Spleen (tissue), 11 donors: ENCODE measurements around the gene MSH3. TPM values are rescaled to one million over a fixed set of nuclear protein-coding genes. Genes with fewer than 3 reads are reported as not detected.

Experiments
- DNase-seq: peaks from one replicate; pipeline ENCODE4 v3.0.0-alpha.2; 2020
- H3K27ac ChIP-seq, 8 donors: fragments of 200-600 bp; sonication (generic) in 7 of 8; 1 replicate in 4 of 8; 2 replicates in 4 of 8; pipeline versions ENCODE4 v1.5.0 to v1.8.0; 2016 to 2021; ENCODE audit warnings: inconsistent platforms in 4 of 8, mild to moderate bottlenecking in 4 of 8, moderate library complexity in 1 of 8
- H3K27me3 ChIP-seq, 7 donors: fragments of 200-600 bp; sonication (generic) in 6 of 7; replicated peaks in 1 of 7; 1 replicate in 4 of 7; 2 replicates in 3 of 7; pipeline versions ENCODE4 v1.5.0 to v1.8.0; 2016 to 2021; ENCODE audit warnings: inconsistent platforms in 3 of 7, mild to moderate bottlenecking in 1 of 7
- H3K36me3 ChIP-seq, 6 donors: fragments of 200-600 bp; sonication (generic) in 5 of 6; 1 replicate in 4 of 6; 2 replicates in 2 of 6; pipeline versions ENCODE4 v1.5.0 to v1.8.0; 2016 to 2021; ENCODE audit warnings: inconsistent platforms in 2 of 6
- H3K4me1 ChIP-seq, 6 donors: fragments of 200-600 bp; sonication (generic) in 5 of 6; 1 replicate in 3 of 6; 2 replicates in 3 of 6; pipeline versions ENCODE4 v1.5.0 to v1.8.0; 2016 to 2021; ENCODE audit warnings: inconsistent platforms in 3 of 6
- H3K4me3 ChIP-seq, 8 donors: fragments of 200-600 bp; sonication (generic) in 7 of 8; 1 replicate in 4 of 8; 2 replicates in 4 of 8; pipeline versions ENCODE4 v1.5.0 to v1.8.0; 2016 to 2021; ENCODE audit warnings: inconsistent platforms in 4 of 8, mild to moderate bottlenecking in 4 of 8, moderate library complexity in 2 of 8
- H3K9me3 ChIP-seq, 8 donors: fragments of 200-600 bp; sonication (generic) in 7 of 8; 1 replicate in 4 of 8; 2 replicates in 4 of 8; pipeline versions ENCODE4 v1.5.0 to v1.8.0; 2016 to 2021; ENCODE audit warnings: inconsistent platforms in 4 of 8
- CTCF ChIP-seq, 11 experiments: fragments of 200-600 bp in 7 of 11; fragments of 450-650 bp in 4 of 11; sonication (generic) in 4 of 11; IDR thresholded peaks in 8 of 11; conservative IDR thresholded peaks in 3 of 11; 1 replicate in 7 of 11; 2 replicates in 4 of 11; pipeline versions ENCODE4 v1.4.0 to v1.8.0; 2016 to 2021; ENCODE audit warnings: antibody characterized with exemption in 11 of 11, inconsistent platforms in 4 of 11, mild to moderate bottlenecking in 1 of 11
- POLR2A ChIP-seq, 3 donors: fragments of 450-650 bp; IDR thresholded peaks; one replicate each; pipeline ENCODE4 v1.5.1; 2017; ENCODE audit warnings: antibody characterized with exemption in 3 of 3, mild to moderate bottlenecking in 1 of 3
- POLR2AphosphoS5 ChIP-seq, 3 donors: sonication (generic); formaldehyde crosslinking; IDR thresholded peaks; one replicate each; pipeline ENCODE4 v1.5.1; 2017; ENCODE audit warnings: antibody characterized with exemption in 3 of 3
- WGBS, 5 donors: extraction: QIAGEN DNeasy Blood & Tissue Kit in 3 of 5; methylation state at CpG; one replicate each; pipeline versions ENCODE4 v1.1.5 to v1.1.7; 2013 to 2018; 5-methylcytosine and 5-hydroxymethylcytosine counted together
- intact Hi-C: fragments of 100-400 bp; cut with DNase I; formaldehyde crosslinking; loops from one replicate; pipeline ENCODE4 v1.15.0; 2023; ENCODE audit warnings: low total_unique reads
- polyA plus RNA-seq, 3 donors: library from polyadenylated mRNA; stranded (reverse); fragments of 200-250 nt; gene quantifications; one replicate each; pipeline ENCODE4 v1.2.1, GENCODE V29; 2013
- total RNA-seq, 7 donors: library from RNA; depleted of rRNA in 3 of 7; stranded (reverse); fragments of >200 nt in 3 of 7; fragmentation: NEBNext Ultra II Directional in 4 of 7; extraction: Animal tissue kit (Norgen Biotek cat#: 25700) in 4 of 7; gene quantifications; one replicate each; pipeline versions ENCODE4 v1.1.0 to v1.2.1, GENCODE V29; 2016 to 2021
- donor health status: healthy with polysubstance abuse.
- donor health status: DM: no; HTN: no; CAD: no; lungs with moderate emphysema.
- donor health status: DM: no; HTN: no; CAD: no.
- donor health status: Bipolar disorder and iron deficiency.
- donor health status: healthy.
- donor health status: DM: no; HTN: no; CAD: no.
- donor health status: DM: yes; HTN: yes; CAD: no.

Gene MSH3
- total and polyA plus RNA-seq, 10 donors, result 2.3 to 17.0 (median 14.6) TPM

- Histone ChIP-seq H3K4me1 (peaks cover 0 to 21% (median 0%) of the 10 kb centered on the region in 6 donors), H3K4me3 (no peak overlapping the region), H3K9me3 (no peaks in the 10 kb centered on the region), H3K27me3 (no peaks in the 10 kb centered on the region), H3K36me3 (peaks cover 2 to 90% (median 43%) of the 10 kb centered on the region in 6 donors), H3K27ac (no peak overlapping the region)
- DNase-seq, result peak; percentile 81
- WGBS, 5 donors, result 22 to 42% (median 28%) methylated on average over 7 of the region's 7 CpGs
- intact Hi-C loops, result loop anchor here (10.0 kb wide), 1 partner anchor 187 kb away; the partner anchor contains the start of gene FAM151B
- TF ChIP-seq POLR2A (IDR thresholded peaks at IDR 0.05), result no peak
- TF ChIP-seq CTCF (IDR thresholded peaks at IDR 0.05 in 8 of 11, conservative IDR thresholded peaks at IDR 0.05 in 3 of 11), result peak; percentile 53 to 89 (median 81)
Observed at GRCh38 chr5:80672140-80672736, 17.8 kb downstream of the MSH3 start.

GRCh38 chr5:80676706-80677105, 22.3 kb downstream of the MSH3 start:
- no peaks in the 10 kb centered on the region for H3K27me3 ChIP-seq

GRCh38 chr5:80686757-80687156, 32.3 kb downstream of the MSH3 start:
- no peak for DNase-seq
- H3K4me3 ChIP-seq, result no peak overlapping the region
- intact Hi-C loops, result loop anchor here (10.0 kb wide), 2 partner anchors 418 to 508 kb away; no protein-coding TSS in a partner anchor
- no peaks in the 10 kb centered on the region for H3K27me3 ChIP-seq
- H3K36me3 ChIP-seq, result peaks cover 0 to 41% (median 2%) of the 10 kb centered on the region in 6 donors
- H3K27ac ChIP-seq, result no peak overlapping the region
- TF ChIP-seq CTCF (IDR thresholded peaks at IDR 0.05 in 8 of 11, conservative IDR thresholded peaks at IDR 0.05 in 3 of 11), result peak in 7 of 11 experiments; percentile 16 to 49 (median 34)
- no peak for TF ChIP-seq POLR2AphosphoS5 (IDR thresholded peaks at IDR 0.05)
- TF ChIP-seq POLR2A (IDR thresholded peaks at IDR 0.05), result no peak
- peaks cover 0 to 8% (median 0%) of the 10 kb centered on the region in 6 donors for H3K4me1 ChIP-seq
- no peaks in the 10 kb centered on the region for H3K9me3 ChIP-seq

More at GRCh38 chr5:80676706-80677105, 22.3 kb downstream of the MSH3 start:
- DNase-seq, result no peak
- no peaks in the 10 kb centered on the region for H3K9me3 ChIP-seq
- H3K27ac ChIP-seq, result no peak overlapping the region
- intact Hi-C loops, result loop anchor here (10.0 kb wide), 1 partner anchor 192 kb away; the partner anchor contains the start of gene FAM151B
- 83 to 94% (median 84%) methylated on average over 6 of the region's 6 CpGs for WGBS, 5 donors
- peaks cover 0 to 9% (median 0%) of the 10 kb centered on the region in 6 donors for H3K4me1 ChIP-seq
- no peak for TF ChIP-seq CTCF (IDR thresholded peaks at IDR 0.05 in 8 of 11, conservative IDR thresholded peaks at IDR 0.05 in 3 of 11)
- TF ChIP-seq POLR2AphosphoS5 (IDR thresholded peaks at IDR 0.05), result no peak
- TF ChIP-seq POLR2A (IDR thresholded peaks at IDR 0.05), result no peak
- no peak overlapping the region for H3K4me3 ChIP-seq
- H3K36me3 ChIP-seq, result peaks cover 2 to 92% (median 47%) of the 10 kb centered on the region in 6 donors

- no peak for TF ChIP-seq POLR2A (IDR thresholded peaks at IDR 0.05)
- no peak for TF ChIP-seq POLR2AphosphoS5 (IDR thresholded peaks at IDR 0.05)
- no peak for TF ChIP-seq CTCF (IDR thresholded peaks at IDR 0.05 in 8 of 11, conservative IDR thresholded peaks at IDR 0.05 in 3 of 11)
- intact Hi-C loops, result loop anchor here (10.0 kb wide), 2 partner anchors 416 to 506 kb away; no protein-coding TSS in a partner anchor
- 65 to 81% (median 76%) methylated on average over 4 of the region's 4 CpGs for WGBS, 5 donors
Observed at GRCh38 chr5:80688648-80689420, 34.4 kb downstream of the MSH3 start.

More at GRCh38 chr5:80688648-80689420, 34.4 kb downstream of the MSH3 start:
- no peaks in the 10 kb centered on the region for H3K9me3 ChIP-seq
- H3K4me1 ChIP-seq, result peaks cover 0 to 8% (median 0%) of the 10 kb centered on the region in 6 donors
- H3K27me3 ChIP-seq, result no peaks in the 10 kb centered on the region
- H3K27ac ChIP-seq, result no peak overlapping the region
- peaks cover 0 to 23% (median under 1%) of the 10 kb centered on the region in 6 donors for H3K36me3 ChIP-seq
- no peak overlapping the region for H3K4me3 ChIP-seq
- no peak for DNase-seq
